Cardiac fibroblast (primary cell): ENCODE results near the gene TRAP1.
"Not testable (repeated sequence)": the region's sequence is repeated elsewhere in the genome, so short reads cannot be mapped to it uniquely, and the experiment has no call there.

ENCODE experiments used
- DNase-seq, 2 donors: peaks; one replicate each; pipeline versions ENCODE4 v3.0.0 to v3.0.0-alpha.2; 2010; ENCODE audit warnings: low read depth in 2 of 2
- H3K4me3 ChIP-seq, 2 donors: replicated peaks in 1 of 2; 1 replicate in 1 of 2; 2 replicates in 1 of 2; pipeline ENCODE4 v1.5.1; 2011; ENCODE audit warnings: low read depth in 2 of 2, low read length in 2 of 2, mild to moderate bottlenecking in 2 of 2, moderate library complexity in 1 of 2
- CTCF ChIP-seq: IDR thresholded peaks from one replicate; pipeline ENCODE4 v1.5.1; 2011; ENCODE audit warnings: low read depth, mild to moderate bottlenecking, low read length, inconsistent platforms

The TRAP1 gene

GRCh38 chr16:3715430-3715829 is 1.9 kb downstream of the TRAP1 start:
- H3K4me3 ChIP-seq = no peak overlapping the region
- TF ChIP-seq CTCF = no peak
- DNase-seq = no peak

GRCh38 chr16:3714378-3714777 is 2.9 kb downstream of the TRAP1 start:
- not testable (repeated sequence) for DNase-seq, H3K4me3 ChIP-seq

GRCh38 chr16:3713587-3714242 is 3.6 kb downstream of the TRAP1 start:
- TF ChIP-seq CTCF = no peak
- no peak for DNase-seq
- no peak overlapping the region for H3K4me3 ChIP-seq

GRCh38 chr16:3712861-3713372 is 4.4 kb downstream of the TRAP1 start:
- DNase-seq = no peak
- no peak overlapping the region for H3K4me3 ChIP-seq
- TF ChIP-seq CTCF = no peak

- no peak overlapping the region for H3K4me3 ChIP-seq
- no peak for DNase-seq
- TF ChIP-seq CTCF = no peak
Observed at GRCh38 chr16:3706253-3707012, 10.9 kb downstream of the TRAP1 start.

- TF ChIP-seq CTCF = no peak
- H3K4me3 ChIP-seq = no peak overlapping the region
- no peak for DNase-seq
Observed at GRCh38 chr16:3702082-3702481, 15.2 kb downstream of the TRAP1 start.

- TF ChIP-seq CTCF = no peak
- no peak for DNase-seq
- no peak overlapping the region for H3K4me3 ChIP-seq
Observed at GRCh38 chr16:3701531-3701930, 15.8 kb downstream of the TRAP1 start.
